Measurements from ENCODE around the gene GAS6.

The GAS6 gene

GRCh38 chr13:113804017-113804702, 59.7 kb downstream of the GAS6 start:
- no peak for TF ChIP-seq CTCF (IDR thresholded peaks at IDR 0.05; ENCODE audit: borderline replicate concordance, control extremely low read depth, extremely low read depth, insufficient read depth, missing control alignments)
- DNase-seq (ENCODE audit: low spot score) = no peak
- in situ Hi-C loops (cut with MboI; ENCODE audit: low sequenced_read_pairs, unreplicated experiment) = no loop called here

DNA sequence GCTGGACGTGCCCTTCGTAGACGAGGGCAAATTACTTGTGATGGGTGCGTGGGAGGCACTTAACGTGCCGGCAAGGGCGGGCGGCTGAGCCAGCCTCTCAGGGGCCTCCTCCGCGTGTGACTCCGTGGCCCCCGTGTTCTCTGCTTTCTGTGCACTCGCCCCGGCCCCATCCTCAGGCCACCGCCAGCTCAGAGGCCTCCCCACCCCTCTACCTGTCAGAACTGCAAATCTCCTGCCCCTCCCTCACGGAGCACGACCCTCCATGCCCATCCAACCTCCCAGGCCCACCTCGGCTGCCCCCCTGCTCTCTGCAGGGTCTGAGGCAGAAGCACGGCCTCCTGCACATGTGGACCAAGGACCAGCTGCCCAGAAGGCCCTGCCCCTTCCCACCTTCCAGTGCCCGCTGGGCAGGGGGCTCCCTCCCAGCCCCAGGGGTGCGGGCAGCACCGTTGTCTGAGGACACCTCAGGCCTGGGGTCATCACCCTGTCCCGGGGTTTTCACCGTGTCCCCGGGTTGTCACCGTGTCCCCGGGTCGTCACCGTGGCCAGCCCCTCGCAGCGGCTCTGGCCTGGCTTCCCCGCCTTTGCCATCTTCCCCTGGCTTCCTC, 60.4 kb downstream of the GAS6 start:
- no peak for DNase-seq (ENCODE audit: low spot score)
- TF ChIP-seq CTCF (IDR thresholded peaks at IDR 0.05; ENCODE audit: borderline replicate concordance, control extremely low read depth, extremely low read depth, insufficient read depth, missing control alignments) = no peak
- in situ Hi-C loops (cut with MboI; ENCODE audit: low sequenced_read_pairs, unreplicated experiment) = no loop called here

DNA sequence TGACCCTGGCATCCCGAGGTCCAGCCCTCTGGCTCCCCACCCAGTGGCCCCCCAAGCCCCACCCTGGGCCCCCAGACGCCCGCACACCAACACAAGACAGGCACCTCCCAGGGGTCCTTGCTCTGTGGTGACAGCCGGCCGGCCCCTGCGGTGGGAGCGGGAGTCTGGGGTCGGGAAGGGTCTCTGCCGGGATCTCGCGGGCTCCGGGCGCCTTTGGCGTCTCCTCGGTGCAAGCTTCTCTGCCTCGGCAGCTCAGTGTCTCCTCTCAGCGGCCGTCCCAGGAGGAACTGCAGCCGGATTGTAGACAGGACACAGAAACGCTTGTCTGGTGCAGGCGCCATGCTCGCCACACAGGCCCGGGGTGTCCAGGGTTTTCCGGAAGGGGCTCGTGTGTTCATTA, 61.1 kb downstream of the GAS6 start:
- in situ Hi-C loops (cut with MboI; ENCODE audit: low sequenced_read_pairs, unreplicated experiment) = no loop called here
- no peak for TF ChIP-seq CTCF (IDR thresholded peaks at IDR 0.05; ENCODE audit: borderline replicate concordance, control extremely low read depth, extremely low read depth, insufficient read depth, missing control alignments)
- DNase-seq (ENCODE audit: low spot score) = no peak

DNA sequence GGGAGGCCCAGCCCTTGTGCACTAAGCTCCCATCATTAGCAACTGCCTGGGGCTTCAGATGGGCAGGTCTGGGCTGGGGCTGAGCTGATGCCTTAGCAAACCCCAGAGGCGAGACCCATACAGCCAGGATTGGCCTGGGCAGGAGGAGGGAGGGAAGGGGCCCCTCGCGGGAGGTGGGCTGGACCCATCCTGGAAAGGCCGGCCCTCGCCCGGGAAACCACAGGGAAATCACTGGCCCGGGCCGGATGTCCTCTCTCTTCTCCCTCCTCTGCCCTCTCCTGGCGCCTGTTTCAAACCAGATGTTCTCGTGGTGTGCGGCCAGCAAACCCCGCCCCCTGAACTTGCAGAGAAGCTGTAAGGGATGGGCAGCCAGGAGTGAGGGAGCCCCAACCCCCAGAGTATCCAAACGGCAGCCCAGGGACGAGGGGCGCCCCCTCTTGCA, 61.8 kb downstream of the GAS6 start:
- no peak for TF ChIP-seq CTCF (IDR thresholded peaks at IDR 0.05; ENCODE audit: borderline replicate concordance, control extremely low read depth, extremely low read depth, insufficient read depth, missing control alignments)
- in situ Hi-C loops (cut with MboI; ENCODE audit: low sequenced_read_pairs, unreplicated experiment) = no loop called here
- DNase-seq (ENCODE audit: low spot score) = no peak

DNA sequence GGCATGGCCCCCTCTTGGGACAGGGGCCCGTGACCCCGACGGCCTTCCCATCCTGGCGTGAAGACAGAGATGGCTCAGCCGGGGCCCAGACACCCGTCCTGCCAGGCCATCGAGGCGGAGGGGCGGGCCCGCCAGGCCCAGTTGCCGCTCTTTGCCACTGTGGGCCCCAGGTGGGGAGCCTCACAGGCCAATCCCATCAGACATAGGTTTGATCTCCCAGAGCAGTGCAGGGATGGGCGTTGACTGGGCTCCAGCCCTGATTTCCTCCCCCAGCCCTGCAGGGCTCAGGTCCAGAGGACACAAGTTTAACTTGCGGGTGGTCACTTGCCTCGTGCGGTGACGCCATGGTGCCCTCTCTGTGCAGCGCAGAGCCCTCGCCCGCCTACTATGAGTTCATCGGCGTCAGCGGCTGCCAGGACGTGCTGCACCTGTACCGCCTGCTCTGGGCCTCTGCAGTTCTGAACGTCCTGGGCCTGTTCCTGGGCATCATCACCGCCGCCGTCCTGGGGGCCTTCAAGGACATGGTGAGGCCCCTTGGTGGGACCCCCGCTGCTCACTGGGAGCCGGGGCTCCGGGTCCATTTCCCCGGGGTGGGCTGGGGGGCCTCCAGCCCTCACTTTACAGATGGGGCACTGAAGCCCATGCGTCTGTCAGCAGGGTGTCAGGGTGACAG, 62.5 kb downstream of the GAS6 start:
- DNase-seq (ENCODE audit: low spot score) = no peak
- in situ Hi-C loops (cut with MboI; ENCODE audit: low sequenced_read_pairs, unreplicated experiment) = no loop called here
- TF ChIP-seq CTCF (IDR thresholded peaks at IDR 0.05; ENCODE audit: borderline replicate concordance, control extremely low read depth, extremely low read depth, insufficient read depth, missing control alignments) = no peak

DNA sequence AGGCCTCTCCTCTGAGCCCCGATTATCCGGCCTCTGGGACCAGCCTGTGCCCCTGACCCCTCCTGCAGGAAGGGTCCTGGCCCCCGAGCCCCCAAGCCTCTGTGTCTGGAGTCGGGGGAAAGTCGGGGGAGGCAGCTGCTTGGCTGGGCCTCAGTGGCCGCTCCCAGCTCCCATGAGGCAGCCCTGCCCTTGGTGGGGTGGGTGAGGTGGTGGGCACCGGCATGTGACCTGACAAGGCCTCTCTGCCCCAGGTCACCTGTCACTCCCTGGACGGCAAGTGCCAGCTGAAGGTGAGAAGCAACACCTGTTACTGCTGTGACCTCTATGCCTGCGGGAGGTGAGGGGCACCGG, 63.3 kb downstream of the GAS6 start:
- in situ Hi-C loops (cut with MboI; ENCODE audit: low sequenced_read_pairs, unreplicated experiment) = no loop called here
- DNase-seq (ENCODE audit: low spot score) = no peak
- no peak for TF ChIP-seq CTCF (IDR thresholded peaks at IDR 0.05; ENCODE audit: borderline replicate concordance, control extremely low read depth, extremely low read depth, insufficient read depth, missing control alignments)
